B cell (primary cell): ENCODE results near the gene ERAS.

Source experiments
- EZH2 ChIP-seq: IDR thresholded peaks from 2 replicates; pipeline ENCODE4 v1.6.1; 2012; ENCODE audit warnings: borderline replicate concordance, low read depth, mild to moderate bottlenecking, moderate library complexity, low read length; ENCODE audit not compliant: insufficient read depth, poor library complexity, severe bottlenecking
- TF ChIP-seq, protein P1 (sequence below): fragments of 200-600 bp; IDR thresholded peaks from one replicate; pipeline ENCODE4 v1.8.0; 2022; ENCODE audit warnings: antibody characterized with exemption, mild to moderate bottlenecking

DNA sequence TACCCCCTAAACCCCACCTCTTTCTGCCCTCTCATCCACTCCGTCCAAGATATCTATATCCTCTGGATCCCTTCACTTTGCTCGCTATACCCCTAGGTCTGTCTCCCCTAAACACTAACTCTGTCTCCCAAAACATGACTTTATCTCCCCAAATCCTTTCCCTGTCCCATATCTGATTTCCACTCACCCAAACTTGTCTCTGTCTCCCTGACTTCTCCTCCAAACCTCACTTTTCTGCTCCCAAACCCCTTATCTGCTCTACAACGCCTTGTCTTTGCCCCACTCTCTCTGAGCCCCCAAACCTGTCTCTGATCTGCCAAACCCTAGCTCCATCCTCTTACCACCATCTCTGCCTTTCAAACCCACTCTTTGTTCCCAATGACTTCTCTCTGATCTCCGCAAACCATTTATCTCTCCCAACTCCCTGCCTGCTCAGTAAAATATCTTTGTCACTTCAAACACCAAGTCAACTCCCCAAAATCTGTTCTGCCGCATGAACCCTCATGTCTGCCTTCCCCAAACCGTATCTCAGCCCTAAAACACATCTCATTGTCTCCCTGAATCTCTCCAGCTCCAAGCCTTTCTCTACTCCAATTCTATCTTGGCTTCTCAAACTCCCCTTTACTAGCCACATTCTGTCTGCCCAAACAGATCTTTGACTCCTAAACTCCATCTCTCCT, 39.3 kb upstream of the ERAS start:
- TF ChIP-seq, protein P1, sequence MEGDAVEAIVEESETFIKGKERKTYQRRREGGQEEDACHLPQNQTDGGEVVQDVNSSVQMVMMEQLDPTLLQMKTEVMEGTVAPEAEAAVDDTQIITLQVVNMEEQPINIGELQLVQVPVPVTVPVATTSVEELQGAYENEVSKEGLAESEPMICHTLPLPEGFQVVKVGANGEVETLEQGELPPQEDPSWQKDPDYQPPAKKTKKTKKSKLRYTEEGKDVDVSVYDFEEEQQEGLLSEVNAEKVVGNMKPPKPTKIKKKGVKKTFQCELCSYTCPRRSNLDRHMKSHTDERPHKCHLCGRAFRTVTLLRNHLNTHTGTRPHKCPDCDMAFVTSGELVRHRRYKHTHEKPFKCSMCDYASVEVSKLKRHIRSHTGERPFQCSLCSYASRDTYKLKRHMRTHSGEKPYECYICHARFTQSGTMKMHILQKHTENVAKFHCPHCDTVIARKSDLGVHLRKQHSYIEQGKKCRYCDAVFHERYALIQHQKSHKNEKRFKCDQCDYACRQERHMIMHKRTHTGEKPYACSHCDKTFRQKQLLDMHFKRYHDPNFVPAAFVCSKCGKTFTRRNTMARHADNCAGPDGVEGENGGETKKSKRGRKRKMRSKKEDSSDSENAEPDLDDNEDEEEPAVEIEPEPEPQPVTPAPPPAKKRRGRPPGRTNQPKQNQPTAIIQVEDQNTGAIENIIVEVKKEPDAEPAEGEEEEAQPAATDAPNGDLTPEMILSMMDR: no peak
- TF ChIP-seq EZH2: no peak
